Uterus (tissue), 2 donors: ENCODE data around the gene ST3GAL6.

Source experiments
- CTCF ChIP-seq, 4 experiments: fragments of 200-600 bp in 2 of 4; fragments of 450-650 bp in 2 of 4; sonication (generic) in 2 of 4; IDR thresholded peaks; one replicate each; pipeline ENCODE4 v1.5.1; 2016 to 2019; ENCODE audit warnings: antibody characterized with exemption in 4 of 4, mild to moderate bottlenecking in 2 of 4, moderate library complexity in 1 of 4
- POLR2A ChIP-seq, 2 donors: fragments of 450-650 bp; IDR thresholded peaks; one replicate each; pipeline ENCODE4 v1.6.1; 2016; ENCODE audit warnings: antibody characterized with exemption in 2 of 2, mild to moderate bottlenecking in 1 of 2, moderate library complexity in 1 of 2

- no peak for TF ChIP-seq POLR2A (IDR thresholded peaks at IDR 0.05)
- TF ChIP-seq CTCF (IDR thresholded peaks at IDR 0.05): no peak
Measured at GRCh38 chr3:98778383-98778782, 15.2 kb downstream of the ST3GAL6 start.
